ENCODE results near the gene GJB5. TPM values are rescaled to one million over a fixed set of nuclear protein-coding genes. Genes with fewer than 3 reads are reported as not detected.
A peak's percentile ranks its signal among the peaks of the same experiment; 100 is the strongest.

GJB5 gene
- total RNA-seq, 8 experiments from 2014 or later, result 0.16 to 26.1 (median 0.53) TPM

- no peak for ATAC-seq (replicated peaks in 6 of 8)
- no peak overlapping the region for H3K27ac ChIP-seq
- H3K4me1 ChIP-seq (replicated peaks in 1 of 2), result no peaks in the 10 kb centered on the region
- no peak overlapping the region for H3K4me3 ChIP-seq
- 20 to 82% (median 64%) methylated on average over 1 to 15 of the region's 18 CpGs; no CpG with 5 or more reads in 4 of the 10 experiments for WGBS, 10 experiments
- in situ Hi-C loops (cut with MboI; ENCODE audit: low pct_unique_long_range_greater_than_20kb in 2 of 9, low sequenced_read_pairs in 9 of 9, unreplicated experiment in 9 of 9), result loop anchor here in 4 of 9 experiments (25.0 kb wide), 2 partner anchors 585 to 1110 kb away; partner anchors contain the start of gene CSMD2 (in 1 of the 4)
Observed at GRCh38 chr1:34746785-34747637, 7.8 kb upstream of the GJB5 start.

GRCh38 chr1:34747638-34747941, 7.3 kb upstream of the GJB5 start:
- Histone ChIP-seq H3K4me1 (replicated peaks in 1 of 2) (no peaks in the 10 kb centered on the region), H3K27ac (no peak overlapping the region), H3K4me3 (no peak overlapping the region)
- WGBS, 10 experiments, result 57 to 83% (median 78%) methylated on average over 3 of the region's 6 CpGs; no CpG with 5 or more reads in 7 of the 10 experiments
- ATAC-seq (replicated peaks in 6 of 8), result no peak
- in situ Hi-C loops (cut with MboI; ENCODE audit: low pct_unique_long_range_greater_than_20kb in 2 of 9, low sequenced_read_pairs in 9 of 9, unreplicated experiment in 9 of 9), result loop anchor here in 4 of 9 experiments (25.0 kb wide), 2 partner anchors 585 to 1110 kb away; partner anchors contain the start of gene CSMD2 (in 1 of the 4)

GRCh38 chr1:34749992-34750391, 4.9 kb upstream of the GJB5 start:
- Histone ChIP-seq H3K4me1 (replicated peaks in 1 of 2) (no peaks in the 10 kb centered on the region), H3K4me3 (no peak overlapping the region), H3K27ac (no peak overlapping the region)
- ATAC-seq (replicated peaks in 6 of 8), result peak in 7 of 8 experiments; percentile 19 to 60 (median 45)
- in situ Hi-C loops (cut with MboI; ENCODE audit: low pct_unique_long_range_greater_than_20kb in 2 of 9, low sequenced_read_pairs in 9 of 9, unreplicated experiment in 9 of 9), result loop anchor here in 4 of 9 experiments (25.0 kb wide), 2 partner anchors 588 to 1113 kb away; partner anchors contain the start of gene CSMD2 (in 1 of the 4)
- WGBS, 10 experiments, result 0 to 76% (median 54%) methylated on average over 1 to 8 of the region's 8 CpGs; no CpG with 5 or more reads in 1 of the 10 experiments

GRCh38 chr1:34750610-34751009, 4.2 kb upstream of the GJB5 start:
- no peak for ATAC-seq (replicated peaks in 6 of 8)
- Histone ChIP-seq H3K4me3 (no peak overlapping the region), H3K4me1 (replicated peaks in 1 of 2) (no peaks in the 10 kb centered on the region), H3K27ac (no peak overlapping the region)
- 50 to 100% (median 92%) methylated on average over 1 to 5 of the region's 5 CpGs; no CpG with 5 or more reads in 2 of the 10 experiments for whole genome bisulfite sequencing, 10 experiments
- in situ Hi-C loops (cut with MboI; ENCODE audit: low pct_unique_long_range_greater_than_20kb in 2 of 9, low sequenced_read_pairs in 9 of 9, unreplicated experiment in 9 of 9), result no loop called here

GRCh38 chr1:34753163-34753562, 1.7 kb upstream of the GJB5 start:
- ATAC-seq (replicated peaks in 6 of 8), result peak in 2 of 8 experiments; percentile 4 to 5
- in situ Hi-C loops (cut with MboI; ENCODE audit: low pct_unique_long_range_greater_than_20kb in 2 of 9, low sequenced_read_pairs in 9 of 9, unreplicated experiment in 9 of 9), result no loop called here
- H3K4me3 ChIP-seq, result no peak overlapping the region
- H3K27ac ChIP-seq, result no peak overlapping the region
- 0 to 100% (median 62%) methylated on average over 1 to 3 of the region's 3 CpGs; no CpG with 5 or more reads in 2 of the 10 experiments for WGBS, 10 experiments
- no peaks in the 10 kb centered on the region for H3K4me1 ChIP-seq (replicated peaks in 1 of 2)

- WGBS, 10 experiments, result 60 to 100% (median 98%) methylated on average over 1 to 6 of the region's 6 CpGs; no CpG with 5 or more reads in 3 of the 10 experiments
- in situ Hi-C loops (cut with MboI; ENCODE audit: low pct_unique_long_range_greater_than_20kb in 2 of 9, low sequenced_read_pairs in 9 of 9, unreplicated experiment in 9 of 9), result no loop called here
- no peak for ATAC-seq (replicated peaks in 6 of 8)
- Histone ChIP-seq H3K27ac (no peak overlapping the region), H3K4me3 (no peak overlapping the region), H3K4me1 (replicated peaks in 1 of 2) (no peaks in the 10 kb centered on the region)
Observed at GRCh38 chr1:34755961-34756360, 1.1 kb downstream of the GJB5 start.

- no peak for ATAC-seq (replicated peaks in 6 of 8)
- 83 to 100% (median 91%) methylated on average over 1 to 18 of the region's 21 CpGs; no CpG with 5 or more reads in 4 of the 10 experiments for WGBS, 10 experiments
- no peak overlapping the region for H3K27ac ChIP-seq
- no peaks in the 10 kb centered on the region for H3K4me1 ChIP-seq (replicated peaks in 1 of 2)
- in situ Hi-C loops (cut with MboI; ENCODE audit: low pct_unique_long_range_greater_than_20kb in 2 of 9, low sequenced_read_pairs in 9 of 9, unreplicated experiment in 9 of 9), result no loop called here
- H3K4me3 ChIP-seq, result no peak overlapping the region
Observed at GRCh38 chr1:34757386-34757785, 2.5 kb downstream of the GJB5 start.

- 0 to 100% (median 69%) methylated on average over 1 to 4 of the region's 4 CpGs; no CpG with 5 or more reads in 4 of the 10 experiments for WGBS, 10 experiments
Observed at GRCh38 chr1:34758751-34759150, 3.9 kb downstream of the GJB5 start.

GRCh38 chr1:34759503-34760357, 4.9 kb downstream of the GJB5 start, which contains the start of gene GJB4:
Gene GJB4 (plus strand): TSS chr1:34759740. CDS start chr1:34761255, 1,515 bp downstream.
- Histone ChIP-seq H3K4me3 (no peak within 1 kb of the TSS), H3K4me1 (replicated peaks in 1 of 2) (no peaks in the 10 kb centered on the region), H3K27ac (no peak within 1 kb of the TSS)
- peak in 3 of 8 experiments; percentile 19 to 41 (median 22) for ATAC-seq (replicated peaks in 6 of 8)
- in situ Hi-C loops (cut with MboI; ENCODE audit: low pct_unique_long_range_greater_than_20kb in 2 of 9, low sequenced_read_pairs in 9 of 9, unreplicated experiment in 9 of 9), result no loop called here
- WGBS, 10 experiments, result 17 to 79% (median 55%) methylated on average over 1 to 7 of the region's 10 CpGs; no CpG with 5 or more reads in 2 of the 10 experiments

More at GRCh38 chr1:34758751-34759150, 3.9 kb downstream of the GJB5 start:
- Histone ChIP-seq H3K27ac (no peak overlapping the region), H3K4me1 (replicated peaks in 1 of 2) (no peaks in the 10 kb centered on the region), H3K4me3 (no peak overlapping the region)
- ATAC-seq (replicated peaks in 6 of 8), result peak in 3 of 8 experiments; percentile 5 to 17 (median 15)
- in situ Hi-C loops (cut with MboI; ENCODE audit: low pct_unique_long_range_greater_than_20kb in 2 of 9, low sequenced_read_pairs in 9 of 9, unreplicated experiment in 9 of 9), result no loop called here

- 80 to 100% (median 95%) methylated on average over 1 to 25 of the region's 33 CpGs; no CpG with 5 or more reads in 3 of the 10 experiments for WGBS, 10 experiments
- ATAC-seq (replicated peaks in 6 of 8), result no peak
- Histone ChIP-seq H3K4me3 (no peak overlapping the region), H3K27ac (no peak overlapping the region), H3K4me1 (replicated peaks in 1 of 2) (no peaks in the 10 kb centered on the region)
- in situ Hi-C loops (cut with MboI; ENCODE audit: low pct_unique_long_range_greater_than_20kb in 2 of 9, low sequenced_read_pairs in 9 of 9, unreplicated experiment in 9 of 9), result no loop called here
Observed at GRCh38 chr1:34761176-34761761, 6.4 kb downstream of the GJB5 start.

GRCh38 chr1:34761776-34762307, 7.0 kb downstream of the GJB5 start:
- Histone ChIP-seq H3K4me3 (no peak overlapping the region), H3K27ac (no peak overlapping the region), H3K4me1 (replicated peaks in 1 of 2) (no peaks in the 10 kb centered on the region)
- in situ Hi-C loops (cut with MboI; ENCODE audit: low pct_unique_long_range_greater_than_20kb in 2 of 9, low sequenced_read_pairs in 9 of 9, unreplicated experiment in 9 of 9), result no loop called here
- ATAC-seq (replicated peaks in 6 of 8), result no peak
- WGBS, 10 experiments, result 64 to 100% (median 97%) methylated on average over 1 to 3 of the region's 13 CpGs; no CpG with 5 or more reads in 6 of the 10 experiments

GRCh38 chr1:34762474-34763141, 7.8 kb downstream of the GJB5 start:
- 55 to 81% (median 77%) methylated on average over 3 to 5 of the region's 7 CpGs; no CpG with 5 or more reads in 6 of the 10 experiments for WGBS, 10 experiments
- in situ Hi-C loops (cut with MboI; ENCODE audit: low pct_unique_long_range_greater_than_20kb in 2 of 9, low sequenced_read_pairs in 9 of 9, unreplicated experiment in 9 of 9), result no loop called here
- no peak overlapping the region for H3K27ac ChIP-seq
- ATAC-seq (replicated peaks in 6 of 8), result peak in 3 of 8 experiments; percentile 60 to 71 (median 65)
- no peak overlapping the region for H3K4me3 ChIP-seq
- no peaks in the 10 kb centered on the region for H3K4me1 ChIP-seq (replicated peaks in 1 of 2)

Data from motor neuron (in vitro differentiated cells).